K562 (cell line): Measurements from ENCODE around the gene AP3S2. TPM values are rescaled to one million over a fixed set of nuclear protein-coding genes. Genes with fewer than 3 reads are reported as not detected.

Experiments used
- CBFA2T3 ChIP-seq: fragments of 450-650 bp; IDR thresholded peaks from 2 replicates; pipeline ENCODE4 v1.6.1; 2017
- CC2D1A ChIP-seq: fragments of 450-650 bp; IDR thresholded peaks from 2 replicates; pipeline ENCODE4 v1.6.1; 2017; ENCODE audit warnings: mild to moderate bottlenecking
- EZH2 ChIP-seq: IDR thresholded peaks from 2 replicates; pipeline ENCODE4 v1.6.1; 2012; ENCODE audit warnings: low read depth, mild to moderate bottlenecking, inconsistent platforms, low read length, borderline replicate concordance
- FOXO4 ChIP-seq: fragments of 450-650 bp; formaldehyde crosslinking; IDR thresholded peaks from 2 replicates; pipeline ENCODE4 v1.4.0; 2020; ENCODE audit warnings: mild to moderate bottlenecking, moderate library complexity
- HNRNPL ChIP-seq: fragments of 200-400 bp; formaldehyde crosslinking; IDR thresholded peaks from 2 replicates; pipeline ENCODE4 v1.6.1; 2017; ENCODE audit warnings: low read depth, mild to moderate bottlenecking, low read length
- ILK ChIP-seq: fragments of 450-650 bp; IDR thresholded peaks from 2 replicates; pipeline ENCODE4 v1.6.1; 2016; ENCODE audit warnings: missing genetic modification characterization, low read depth, mild to moderate bottlenecking, missing compliant biosample characterization, moderate library complexity, borderline replicate concordance
- JUNB ChIP-seq: fragments of 450-650 bp; formaldehyde crosslinking; conservative IDR thresholded peaks from 2 replicates; pipeline ENCODE4 v1.4.0; 2020; ENCODE audit warnings: mild to moderate bottlenecking
- KLF1 ChIP-seq: fragments of 450-650 bp; IDR thresholded peaks from 2 replicates; pipeline ENCODE4 v1.6.1; 2016; ENCODE audit warnings: missing genetic modification characterization, missing compliant biosample characterization
- NFIC ChIP-seq: fragments of 450-650 bp; IDR thresholded peaks from 2 replicates; pipeline ENCODE4 v1.6.1; 2017; ENCODE audit warnings: mild to moderate bottlenecking, inconsistent platforms
- POLR2G ChIP-seq: fragments of 200-400 bp; formaldehyde crosslinking; IDR thresholded peaks from 2 replicates; pipeline ENCODE4 v1.6.1; 2017; ENCODE audit warnings: low read depth, mild to moderate bottlenecking, antibody characterized with exemption, low read length, moderate library complexity
- SAFB ChIP-seq: fragments of 200-400 bp; formaldehyde crosslinking; IDR thresholded peaks from 2 replicates; pipeline ENCODE4 v1.6.1; 2017; ENCODE audit warnings: low read depth, low read length, borderline replicate concordance
- SMAD2 ChIP-seq: fragments of 150-350 bp; IDR thresholded peaks from 2 replicates; pipeline ENCODE4 v1.6.1; 2014; ENCODE audit warnings: low read depth, mild to moderate bottlenecking, low read length
- SMC3 ChIP-seq: conservative IDR thresholded peaks from 2 replicates; pipeline ENCODE4 v1.6.1; 2011; ENCODE audit warnings: low read depth, low read length, improper control_type of control experiment; ENCODE audit not compliant: insufficient read depth
- TFAP4 ChIP-seq: sonication (generic); formaldehyde crosslinking; IDR thresholded peaks from 2 replicates; pipeline ENCODE4 v1.8.0; 2022; ENCODE audit warnings: missing genetic modification reagents, mild to moderate bottlenecking, moderate library complexity, borderline replicate concordance
- TRIM24 ChIP-seq, 2 experiments: fragments of 450-650 bp; IDR thresholded peaks; 2 replicates each; pipeline ENCODE4 v1.6.1; 2016
- UBTF ChIP-seq, 2 experiments: IDR thresholded peaks; 2 replicates each; pipeline ENCODE4 v1.6.1; 2012; ENCODE audit warnings: improper control_type of control experiment in 2 of 2, low read depth in 2 of 2, low read length in 2 of 2, borderline replicate concordance in 1 of 2
- ZNF121 ChIP-seq: sonication (generic); formaldehyde crosslinking; conservative IDR thresholded peaks from 2 replicates; pipeline ENCODE4 v1.8.0; 2022; ENCODE audit warnings: missing genetic modification reagents
- ZNF311 ChIP-seq: fragments of 250-450 bp; sonication (Bioruptor Pico); IDR thresholded peaks from 2 replicates; pipeline ENCODE4 v1.4.0; 2020; ENCODE audit warnings: mild to moderate bottlenecking, moderate library complexity
- ZNF584 ChIP-seq: fragments of 200-800 bp; sonication (Bioruptor generic); IDR thresholded peaks from 2 replicates; pipeline ENCODE4 v1.6.1; 2016; ENCODE audit warnings: low read depth, mild to moderate bottlenecking, missing genetic modification characterization, missing compliant biosample characterization
- ZNF589 ChIP-seq: fragments of 200-800 bp; sonication (Bioruptor generic); IDR thresholded peaks from 2 replicates; pipeline ENCODE4 v1.6.1; 2016; ENCODE audit warnings: low read depth, missing genetic modification characterization, missing compliant biosample characterization
- ZNF639 ChIP-seq, 2 experiments: fragments of 200-800 bp in 1 of 2; sonication (Bioruptor generic) in 1 of 2; sonication (generic) in 1 of 2; formaldehyde crosslinking in 1 of 2; IDR thresholded peaks in 1 of 2; conservative IDR thresholded peaks in 1 of 2; 2 replicates each; pipeline versions ENCODE4 v1.5.0 to v1.6.1; 2016 to 2020; ENCODE audit warnings: missing compliant biosample characterization in 1 of 2, missing genetic modification characterization in 1 of 2, missing genetic modification reagents in 1 of 2
- ZNF717 ChIP-seq: fragments of 250-450 bp; sonication (Bioruptor Pico); IDR thresholded peaks from 2 replicates; pipeline ENCODE4 v1.5.0; 2021
- polyA plus RNA-seq, 8 experiments: library from polyadenylated mRNA; depleted of rRNA in 4 of 8; stranded (reverse) in 5 of 8; unstranded in 3 of 8; fragments of >200 nt; fragmentation: Nextera tagmentation in 2 of 8; fragmentation: Illumina TruSeq in 1 of 8; extraction: Ambion mirVana in 2 of 8; extraction: Trizol in 1 of 8; gene quantifications; 2 replicates each; pipeline versions ENCODE4 v1.2.1 to v1.2.3, GENCODE V29; 2011 to 2014; ENCODE audit warnings: inconsistent platforms in 1 of 8, missing spikeins in 1 of 8
- total RNA-seq, 7 experiments: library from RNA; depleted of rRNA in 6 of 7; stranded (reverse); fragments of >200 nt in 6 of 7; fragmentation: Illumina TruSeq in 2 of 7; extraction: Trizol in 2 of 7; gene quantifications; 2 replicates each; pipeline versions ENCODE4 v1.2.1 to v1.2.3, GENCODE V29; 2011 to 2021; ENCODE audit warnings: low replicate concordance in 1 of 7

The AP3S2 gene
- total and polyA plus RNA-seq, 9 of the 15 experiments (the other 6 are each of a cell fraction or from before 2014, with no cell fraction given) = 16.4 to 54.1 (median 37.4) TPM

GRCh38 chr15:89893696-89894447, at the start of gene AP3S2 (continued):
- TF ChIP-seq JUNB (CRISPR knock-in tag) (0 out of 2 replicates have a peak, but pooled peaks have one; percentile 7), NFIC (peak; percentile 64), TFAP4 (CRISPR knock-in tag) (peak; percentile 93), CBFA2T3 (peak; percentile 12; the same call in 1 of the 2 replicates), UBTF (IDR thresholded peaks at IDR 0.05; ENCODE audit: borderline replicate concordance in 1 of 2, low read depth in 2 of 2, low read length in 2 of 2) (peak; percentile 97 to 98; a peak in 3 of 4 replicates), SMAD2 (no peak), FOXO4 (CRISPR knock-in tag) (no peak), KLF1 (tag) (0 out of 2 replicates have a peak, but pooled peaks have one; percentile 47), TRIM24 (IDR thresholded peaks at IDR 0.05) (peak; percentile 16 to 99; a peak in 2 of 4 replicates), EZH2 (no peak), POLR2G (peak; percentile 94), ILK (tag) (no peak), ZNF584 (CRISPR knock-in tag) (peak; percentile 79; the same call in 1 of the 2 replicates), ZNF589 (CRISPR knock-in tag) (0 out of 2 replicates have a peak, but pooled peaks have one; percentile 54), ZNF639 (CRISPR knock-in tag; conservative IDR thresholded peaks at IDR 0.05 in 1 of 2, IDR thresholded peaks at IDR 0.05 in 1 of 2) (peak in 1 of 2 experiments; percentile 87; a peak in 2 of 4 replicates), ZNF311 (CRISPR knock-in tag) (no peak), SAFB (no peak), ZNF121 (no peak), ZNF717 (no peak), HNRNPL (peak; percentile 56; the same call in 1 of the 2 replicates), SMC3 (no peak), CC2D1A (peak; percentile 75; the same call in 1 of the 2 replicates)
